DMS153 treated with DMSO at 0.1 percent for 48 hours (cell line): ENCODE results near the gene PLXNB2.
"Not testable (repeated sequence)": the region's sequence is repeated elsewhere in the genome, so short reads cannot be mapped to it uniquely, and the experiment has no call there.

Experiments
- DNase-seq: peaks from one replicate; lab custom pipeline; 2025; ENCODE audit not compliant: unreplicated experiment; lab: John Stamatoyannopoulos, UW

PLXNB2 gene

GRCh38 chr22:50282361-50283155 lies 24.9 kb downstream of the PLXNB2 start:
- DNase-seq = no peak

DNA sequence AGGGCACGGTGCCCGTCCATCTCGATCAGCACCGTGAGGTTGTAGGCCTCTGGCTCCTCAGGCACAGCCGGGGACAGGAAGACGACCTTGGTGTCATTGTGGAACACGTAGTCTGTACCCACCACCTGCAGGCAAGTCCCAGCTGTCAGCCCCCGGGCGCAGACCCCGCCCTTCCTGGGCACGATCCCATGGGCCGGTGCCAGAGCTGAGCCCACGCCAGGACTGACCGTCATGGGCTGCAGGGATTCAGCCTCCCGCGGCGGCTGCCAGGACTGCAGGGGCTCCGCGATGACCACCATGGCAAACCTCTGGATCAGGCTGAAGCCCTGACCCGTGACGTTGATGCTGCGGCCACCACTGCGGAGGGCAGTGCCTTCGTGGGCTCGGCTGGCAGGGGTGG lies 25.5 kb downstream of the PLXNB2 start:
- no peak for DNase-seq

DNA sequence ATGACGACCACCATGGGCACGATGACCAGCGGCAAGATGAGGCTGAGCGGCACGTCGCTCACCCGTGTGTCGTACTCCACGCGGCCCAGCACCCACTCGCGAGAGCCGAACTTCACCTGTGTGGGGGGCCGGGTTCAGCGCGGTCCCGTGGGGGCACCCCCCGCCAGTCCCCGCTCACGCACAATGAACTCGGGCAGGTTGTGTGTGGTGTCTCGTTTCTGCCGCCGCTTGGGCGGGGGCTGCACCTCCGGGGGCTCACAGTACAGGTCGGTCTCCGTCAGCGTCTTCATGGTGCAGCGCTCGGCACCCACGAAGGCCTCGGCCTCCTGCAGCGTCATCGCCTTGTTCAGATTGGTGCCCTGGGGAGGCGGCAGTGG lies 26.1 kb downstream of the PLXNB2 start:
- DNase-seq = no peak

GRCh38 chr22:50280708-50281383 lies 26.6 kb downstream of the PLXNB2 start:
- no peak for DNase-seq

DNA sequence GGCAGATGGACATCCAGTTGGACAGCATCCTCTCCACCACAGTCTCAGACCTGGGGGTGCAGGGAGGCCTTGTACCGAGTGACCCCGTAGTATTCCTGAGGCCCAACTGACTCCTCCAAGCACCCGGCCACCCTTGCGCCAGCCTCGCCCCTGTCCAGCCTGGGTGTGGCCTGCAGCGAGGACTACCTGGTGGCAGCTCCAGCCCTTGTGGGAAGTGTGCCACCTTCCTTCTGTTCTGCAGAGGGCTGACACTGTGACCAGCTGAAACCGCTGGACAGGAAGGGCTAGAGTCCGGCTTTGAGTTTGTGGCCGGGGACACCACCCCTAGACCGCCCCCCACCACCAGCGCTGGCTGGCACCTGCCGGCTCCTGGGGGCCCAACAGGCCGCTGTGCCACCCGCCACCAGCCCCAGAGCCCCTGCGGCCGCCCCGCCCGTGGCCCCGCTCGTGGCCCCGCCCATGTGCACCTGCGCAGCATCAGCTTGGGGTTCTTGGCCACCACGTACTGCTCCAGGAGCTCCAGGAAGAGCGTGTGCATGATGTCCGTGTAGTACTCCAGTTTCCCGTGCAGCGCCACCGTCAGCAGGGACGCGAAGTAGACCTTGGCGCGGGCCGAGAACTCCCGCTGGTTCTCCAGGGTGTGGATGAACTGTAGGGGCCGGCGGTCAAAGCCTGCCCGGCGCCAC lies 27.3 kb downstream of the PLXNB2 start:
- DNase-seq = no peak

DNA sequence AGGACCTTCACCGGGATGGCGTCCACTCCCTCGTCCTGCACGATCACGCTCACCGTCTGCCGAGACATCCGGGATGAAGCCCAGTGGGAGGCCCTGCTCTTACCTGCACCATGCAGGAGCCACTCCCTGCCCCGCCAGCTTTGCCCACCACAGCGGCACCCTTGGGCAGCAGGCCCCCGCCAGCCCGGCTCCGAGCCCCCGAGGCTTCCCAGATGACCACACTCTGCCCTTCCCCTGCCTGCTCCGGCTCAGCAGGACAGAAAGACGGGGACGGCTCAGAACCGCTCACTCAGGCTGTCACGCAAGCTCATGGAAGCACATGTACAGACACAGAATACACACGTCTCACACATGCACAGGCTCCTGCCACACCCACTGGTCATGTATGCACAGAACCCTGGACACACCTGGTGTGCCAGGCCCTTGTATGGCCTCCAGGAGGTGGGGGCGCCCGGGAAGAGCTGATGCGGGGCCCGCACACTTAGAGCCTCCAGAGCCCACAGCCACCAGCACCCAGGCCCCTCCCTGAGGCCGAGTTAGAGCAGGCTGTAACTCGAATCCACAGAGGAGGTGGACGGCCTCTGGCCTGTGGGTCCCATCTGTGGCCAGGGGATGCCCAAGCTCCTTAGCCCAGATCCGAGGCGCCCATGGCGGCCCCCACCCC lies 28.4 kb downstream of the PLXNB2 start:
- DNase-seq = no peak

DNA sequence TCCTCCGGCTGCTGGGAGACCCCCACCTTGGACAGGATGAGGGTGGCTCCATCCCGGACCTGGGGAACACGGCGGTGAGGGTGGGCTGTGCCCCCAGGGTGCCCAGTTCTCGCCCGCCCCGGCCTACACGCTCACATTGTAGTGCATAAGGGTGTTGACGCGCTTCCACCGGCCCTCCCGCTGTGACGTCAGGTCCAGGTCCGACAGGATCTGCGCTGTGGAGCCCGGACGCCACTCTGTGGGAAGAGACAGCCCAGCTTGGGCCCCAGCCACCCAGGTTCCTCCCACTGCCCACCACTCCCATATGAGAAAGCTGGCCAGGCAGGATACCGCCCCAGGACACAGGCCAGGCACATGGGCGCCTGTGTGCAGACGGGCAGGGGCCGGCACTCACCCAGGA lies 29.0 kb downstream of the PLXNB2 start:
- no peak for DNase-seq

DNA sequence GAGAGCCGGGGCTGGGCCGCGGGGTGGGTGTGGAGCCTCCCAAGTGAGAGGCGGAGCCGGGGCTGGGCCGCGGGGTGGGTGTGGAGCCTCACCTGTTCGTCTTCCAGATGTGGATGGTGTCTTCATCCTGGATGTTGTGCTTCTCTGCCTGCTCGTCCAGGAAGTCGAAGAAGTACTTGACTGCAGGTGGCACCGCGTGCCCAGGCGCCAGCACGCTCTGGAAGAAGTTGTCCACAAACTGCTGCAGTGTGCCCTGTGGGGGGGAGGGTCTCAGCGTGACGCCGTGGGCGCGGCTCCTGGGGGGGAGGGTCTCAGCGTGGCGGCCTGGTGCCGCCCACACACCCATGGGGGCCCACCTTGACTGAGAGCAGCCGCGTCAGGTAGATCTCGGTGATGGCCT lies 29.7 kb downstream of the PLXNB2 start:
- DNase-seq = no peak

DNA sequence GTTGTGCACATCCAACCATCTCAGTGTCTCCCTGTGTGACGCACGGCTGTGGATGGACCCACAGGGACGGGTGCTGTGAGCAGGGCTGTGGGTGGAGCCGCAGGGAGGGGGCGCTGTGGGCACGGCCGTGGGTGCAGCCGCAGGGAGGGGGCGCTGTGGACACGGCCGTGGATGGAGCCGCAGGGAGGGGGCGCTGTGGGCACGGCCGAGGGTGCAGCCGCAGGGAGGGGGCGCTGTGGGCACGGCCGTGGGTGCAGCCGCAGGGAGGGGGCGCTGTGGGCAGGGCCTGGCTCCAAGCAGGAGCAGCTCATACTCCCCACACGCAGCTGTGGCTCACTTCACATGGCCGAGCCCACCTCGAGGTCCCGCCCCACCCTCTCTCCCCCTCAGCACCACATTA lies 31.3 kb downstream of the PLXNB2 start:
- DNase-seq = no peak

DNA sequence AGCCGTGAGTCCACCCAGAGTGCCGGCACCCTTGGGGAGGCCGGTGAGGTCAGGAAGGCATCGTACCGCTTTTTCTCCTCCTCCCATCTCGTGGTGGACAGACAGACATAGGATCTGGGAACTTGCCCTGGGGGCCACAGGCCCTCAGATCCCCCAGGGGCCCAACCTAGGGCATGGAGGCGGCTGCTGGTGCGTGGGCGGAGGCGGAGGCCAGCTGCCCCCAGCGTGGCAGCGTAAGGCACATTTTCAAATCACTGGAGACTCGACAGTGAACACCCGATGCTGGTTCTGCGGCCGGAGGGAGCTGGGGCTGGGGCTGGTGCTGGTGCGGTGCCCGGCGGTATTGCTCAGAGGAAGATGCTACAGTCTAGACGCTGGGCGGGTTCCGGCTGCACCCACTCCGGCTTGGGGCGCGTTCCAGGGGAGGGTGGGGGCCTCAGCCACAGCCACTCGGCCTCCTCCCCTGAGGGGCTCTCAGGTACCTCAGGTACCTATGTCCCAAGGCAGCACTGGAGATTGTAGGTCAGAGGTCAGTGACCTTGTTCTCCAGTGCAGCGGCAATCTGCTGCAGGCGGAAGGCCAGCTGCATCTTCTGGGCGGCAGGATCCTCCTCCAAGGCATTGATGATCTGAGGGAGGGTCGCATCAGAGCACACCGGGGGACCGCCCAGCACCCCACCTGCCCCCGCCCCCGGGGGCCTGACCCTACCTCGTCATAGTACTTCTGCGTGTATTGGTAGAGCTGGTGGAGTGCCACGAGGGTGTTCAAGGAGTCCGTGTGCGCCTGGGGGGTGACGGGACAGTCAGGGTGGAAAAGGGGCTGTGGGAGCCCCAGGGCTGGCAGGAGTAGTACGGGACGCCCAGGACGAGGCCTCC lies 32.0 kb downstream of the PLXNB2 start:
- no peak for DNase-seq

DNA sequence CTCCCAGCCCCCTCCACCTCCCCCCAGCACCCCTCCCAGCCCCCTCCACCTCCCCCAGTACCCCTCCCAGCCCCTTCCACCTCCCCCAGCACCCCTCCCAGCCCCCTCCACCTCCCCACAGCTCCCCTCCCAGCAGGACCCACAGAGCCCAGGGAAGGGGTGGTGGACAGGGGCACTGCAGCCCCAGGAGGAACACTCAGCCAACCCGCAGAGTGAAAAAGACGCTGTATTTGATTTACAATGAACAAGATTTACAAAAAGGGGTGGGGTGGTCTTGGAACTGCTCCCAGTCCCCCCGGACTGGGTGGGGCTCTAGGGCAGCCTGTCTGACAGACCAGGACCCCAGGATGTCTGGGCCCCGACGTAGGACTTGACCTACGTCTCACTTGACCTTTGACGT lies 32.7 kb downstream of the PLXNB2 start:
- DNase-seq = no peak

- DNase-seq = peak; percentile 30
Measured at GRCh38 chr22:50274311-50274710, 33.1 kb downstream of the PLXNB2 start.

- DNase-seq = not testable (repeated sequence)
Measured at GRCh38 chr22:50273781-50274180, 33.7 kb downstream of the PLXNB2 start.

DNA sequence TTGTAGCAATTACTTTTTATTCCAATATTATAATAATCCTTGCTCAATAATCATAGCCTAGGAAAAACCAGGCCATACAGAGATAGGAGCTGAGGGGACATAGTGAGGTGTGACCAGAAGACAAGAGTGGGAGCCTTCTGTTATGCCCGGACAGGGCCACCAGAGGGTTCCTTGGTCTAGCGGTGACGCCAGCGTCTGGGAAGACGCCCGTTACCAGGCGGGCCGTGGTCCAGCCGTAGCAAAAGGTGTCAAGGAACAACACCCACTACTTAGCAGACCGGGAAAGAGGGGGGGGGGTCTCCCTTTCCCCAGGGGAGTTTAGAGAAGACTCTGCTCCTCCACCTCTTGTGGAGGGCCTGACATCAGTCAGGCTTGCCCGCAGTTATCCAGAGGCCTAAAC lies 34.1 kb downstream of the PLXNB2 start:
- DNase-seq = not testable (repeated sequence)

- DNase-seq = no peak
Measured at GRCh38 chr22:50272044-50272802, 35.2 kb downstream of the PLXNB2 start.

GRCh38 chr22:50271519-50271970 lies 35.9 kb downstream of the PLXNB2 start:
- DNase-seq = peak; percentile 46

DNA sequence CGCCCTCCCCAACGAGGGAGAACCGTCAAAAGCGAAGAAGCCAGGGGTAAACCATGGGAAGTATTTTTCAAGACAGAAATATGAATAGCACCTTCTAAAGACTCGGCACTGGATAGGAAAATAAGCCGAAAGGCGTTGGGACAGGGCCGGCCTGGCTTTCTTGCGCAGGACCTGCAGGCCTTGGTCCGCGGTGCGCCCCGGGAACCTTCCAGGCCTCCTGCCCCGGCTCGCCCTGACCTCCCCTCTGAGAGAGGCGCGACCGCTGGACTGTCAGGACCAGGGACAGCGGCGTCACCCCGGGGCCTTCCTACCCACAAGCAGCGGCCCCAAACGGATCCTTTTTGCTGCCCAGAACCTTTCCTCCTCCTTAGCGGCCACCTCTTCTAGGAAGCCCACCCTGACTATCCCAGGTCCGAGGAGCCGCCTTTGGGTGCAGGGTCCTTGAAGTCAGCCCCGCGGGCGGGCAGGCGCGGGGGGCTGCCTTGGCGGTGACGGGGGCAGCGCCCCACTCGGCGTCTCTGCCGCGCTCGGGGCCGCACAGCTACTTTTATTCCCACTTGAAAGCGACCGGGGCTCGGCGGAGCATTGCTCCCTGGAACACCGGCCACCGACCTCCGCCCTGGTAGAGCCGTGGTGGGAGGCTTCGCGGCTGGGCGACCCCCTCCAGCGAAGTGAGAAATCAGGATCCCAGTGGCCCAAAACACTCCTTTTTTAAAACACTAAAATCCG lies 36.6 kb downstream of the PLXNB2 start:
- no peak for DNase-seq

DNA sequence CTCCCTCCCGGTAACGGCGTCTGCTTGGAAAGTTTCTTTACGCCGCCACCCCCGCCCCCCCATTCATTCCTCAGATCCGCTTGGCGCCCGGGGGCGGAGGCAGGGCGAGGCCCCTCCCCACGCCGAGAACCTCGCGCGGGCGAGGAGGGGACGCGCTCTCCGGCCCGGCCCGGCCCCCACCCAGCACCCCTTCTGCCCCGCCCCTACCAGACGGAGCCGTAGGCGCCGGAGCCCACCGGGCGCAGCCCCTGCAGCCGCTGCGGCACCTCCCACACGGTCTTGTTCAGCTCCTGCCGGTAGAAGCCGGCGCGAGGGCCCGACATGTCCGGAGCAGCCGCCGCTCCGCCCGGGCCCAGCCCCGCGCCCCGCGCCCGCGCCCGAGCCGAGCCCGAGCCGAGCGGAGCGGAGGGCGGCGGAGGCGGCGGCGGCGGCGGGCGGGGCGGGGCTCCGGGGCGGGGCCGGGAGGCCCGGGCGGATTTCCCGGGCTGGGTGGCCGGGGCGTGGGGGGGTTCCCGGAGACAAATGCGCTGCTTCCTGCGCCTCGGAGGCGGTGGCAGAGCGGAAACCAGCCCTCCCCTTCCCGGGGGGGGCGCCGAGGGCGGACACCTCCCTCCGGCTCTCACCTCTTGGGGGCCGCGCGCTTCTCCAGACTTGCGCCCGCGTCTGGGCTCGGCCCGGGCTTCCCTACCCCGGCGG lies 37.3 kb downstream of the PLXNB2 start, which contains the start of gene MAPK11:
TSS of gene MAPK11 (minus strand) at position 411 of the 696 bp plus-strand sequence. CDS start at position 323, 88 bp downstream.
- no peak for DNase-seq
